Liver (tissue), 9 donors: ENCODE measurements around the gene TMEM108. TPM values are rescaled to one million over a fixed set of nuclear protein-coding genes. Genes with fewer than 3 reads are reported as not detected.

ENCODE experiments used
- DNase-seq: peaks from one replicate; pipeline ENCODE4 v3.0.0-alpha.2; 2017; ENCODE audit warnings: low spot score
- H3K27ac ChIP-seq, 2 donors: one replicate each; pipeline ENCODE4 v1.7.0; 2013; ENCODE audit warnings: inconsistent platforms in 2 of 2, low read length in 2 of 2, control low read depth in 1 of 2, low read depth in 1 of 2, mild to moderate bottlenecking in 1 of 2
- H3K27me3 ChIP-seq, 4 donors: one replicate each; pipeline versions ENCODE4 v1.6.1 to v1.7.0; 2013; ENCODE audit warnings: low read length in 3 of 4, inconsistent platforms in 1 of 4, mild to moderate bottlenecking in 1 of 4, moderate library complexity in 1 of 4; ENCODE audit not compliant: control insufficient read depth in 4 of 4, insufficient read depth in 4 of 4
- H3K36me3 ChIP-seq, 4 donors: one replicate each; pipeline versions ENCODE4 v1.6.1 to v1.7.0; 2013; ENCODE audit warnings: low read length in 3 of 4, mild to moderate bottlenecking in 3 of 4, low read depth in 1 of 4, moderate library complexity in 1 of 4; ENCODE audit not compliant: control insufficient read depth in 4 of 4, insufficient read depth in 3 of 4
- H3K4me1 ChIP-seq, 4 donors: one replicate each; pipeline versions ENCODE4 v1.6.1 to v1.7.0; 2013; ENCODE audit warnings: low read length in 3 of 4, mild to moderate bottlenecking in 3 of 4, moderate library complexity in 1 of 4; ENCODE audit not compliant: control insufficient read depth in 4 of 4, insufficient read depth in 4 of 4
- H3K4me3 ChIP-seq, 3 donors: one replicate each; pipeline versions ENCODE4 v1.6.1 to v1.7.0; 2013; ENCODE audit warnings: low read length in 3 of 3, control low read depth in 1 of 3, low read depth in 1 of 3, mild to moderate bottlenecking in 1 of 3
- H3K9ac ChIP-seq, 2 donors: one replicate each; pipeline ENCODE4 v1.7.0; 2013; ENCODE audit warnings: low read length in 2 of 2, mild to moderate bottlenecking in 2 of 2, moderate library complexity in 2 of 2, control low read depth in 1 of 2, low read depth in 1 of 2
- H3K9me3 ChIP-seq, 4 donors: one replicate each; pipeline versions ENCODE4 v1.6.1 to v1.7.0; 2013; ENCODE audit warnings: low read length in 3 of 4; ENCODE audit not compliant: control insufficient read depth in 4 of 4
- FOXA1 ChIP-seq: IDR thresholded peaks from 2 replicates; pipeline ENCODE4 v1.6.1; 2016; ENCODE audit warnings: antibody characterized with exemption
- FOXA2 ChIP-seq: IDR thresholded peaks from 2 replicates; pipeline ENCODE4 v1.6.1; 2016; ENCODE audit warnings: antibody characterized with exemption
- GABPA ChIP-seq, 2 donors: IDR thresholded peaks in 1 of 2; conservative IDR thresholded peaks in 1 of 2; 2 replicates each; pipeline ENCODE4 v1.6.1; 2016; ENCODE audit warnings: antibody characterized with exemption in 2 of 2, mild to moderate bottlenecking in 1 of 2, moderate library complexity in 1 of 2
- HNF4A ChIP-seq, 2 donors: conservative IDR thresholded peaks; 2 replicates each; pipeline ENCODE4 v1.6.1; 2016; ENCODE audit warnings: antibody characterized with exemption in 2 of 2, mild to moderate bottlenecking in 2 of 2
- RAD21 ChIP-seq, 2 donors: IDR thresholded peaks; 2 replicates each; pipeline ENCODE4 v1.6.1; 2016; ENCODE audit warnings: antibody characterized with exemption in 2 of 2, mild to moderate bottlenecking in 2 of 2
- REST ChIP-seq: IDR thresholded peaks from 2 replicates; pipeline ENCODE4 v1.6.1; 2016; ENCODE audit warnings: antibody characterized with exemption, mild to moderate bottlenecking
- RXRA ChIP-seq, 2 donors: IDR thresholded peaks; 2 replicates each; pipeline ENCODE4 v1.6.1; 2017 to 2018; ENCODE audit warnings: antibody characterized with exemption in 2 of 2, mild to moderate bottlenecking in 1 of 2
- SP1 ChIP-seq: IDR thresholded peaks from 2 replicates; pipeline ENCODE4 v1.6.1; 2018; ENCODE audit warnings: antibody characterized with exemption, mild to moderate bottlenecking
- TAF1 ChIP-seq: conservative IDR thresholded peaks from 2 replicates; pipeline ENCODE4 v1.6.1; 2016; ENCODE audit warnings: antibody characterized with exemption, mild to moderate bottlenecking
- YY1 ChIP-seq: IDR thresholded peaks from 2 replicates; pipeline ENCODE4 v1.6.1; 2016; ENCODE audit warnings: antibody characterized with exemption, mild to moderate bottlenecking
- WGBS: extraction: QIAGEN DNeasy Blood & Tissue Kit; methylation state at CpG from one replicate; pipeline ENCODE4 v1.1.7; 2013; 5-methylcytosine and 5-hydroxymethylcytosine counted together
- polyA plus RNA-seq, 2 donors: library from polyadenylated mRNA; stranded (reverse) in 1 of 2; unstranded in 1 of 2; fragments of 200-250 nt in 1 of 2; fragments of >200 nt in 1 of 2; fragmentation: Nextera tagmentation in 1 of 2; extraction: Ambion mirVana in 1 of 2; gene quantifications; one replicate each; pipeline versions ENCODE4 v1.2.1 to v1.2.3, GENCODE V29; 2013 to 2015
- total RNA-seq, 2 donors: library from RNA; depleted of rRNA; stranded (reverse); fragments of >200 nt; gene quantifications; one replicate each; pipeline ENCODE4 v1.2.3, GENCODE V29; 2014
- TF ChIP-seq, protein P1 (sequence below): IDR thresholded peaks from 2 replicates; pipeline ENCODE4 v1.6.1; 2016; ENCODE audit warnings: antibody characterized with exemption
- TF ChIP-seq, protein P2 (sequence below): fragments of 150-350 bp; IDR thresholded peaks from 2 replicates; pipeline ENCODE4 v1.5.1; 2017; ENCODE audit warnings: improper control_type of control experiment, low read depth, low read length; ENCODE audit not compliant: missing input control
- donor health status: healthy.
- donor health status: healthy.
- donor health status: healthy.
- donor health status: healthy.
- donor health status: healthy.

TMEM108 gene
- total and polyA plus RNA-seq, 4 donors = 0.05 to 0.10 TPM; not detected in 2

GRCh38 chr3:133301731-133302130 is 263.5 kb downstream of the TMEM108 start:
- Histone ChIP-seq H3K9ac (no peak overlapping the region), H3K4me3 (no peak overlapping the region), H3K4me1 (no peaks in the 10 kb centered on the region), H3K36me3 (no peaks in the 10 kb centered on the region), H3K27ac (no peak overlapping the region), H3K27me3 (peaks cover 0 to 2% (median 0%) of the 10 kb centered on the region in 4 donors), H3K9me3 (no peaks in the 10 kb centered on the region)
- no peak for TF ChIP-seq GABPA (IDR thresholded peaks at IDR 0.05 in 1 of 2, conservative IDR thresholded peaks at IDR 0.05 in 1 of 2)
- TF ChIP-seq FOXA2 = no peak
- no peak for TF ChIP-seq RXRA (IDR thresholded peaks at IDR 0.05)
- no peak for TF ChIP-seq RAD21 (IDR thresholded peaks at IDR 0.05)
- TF ChIP-seq FOXA1 = no peak
- no peak for TF ChIP-seq HNF4A (conservative IDR thresholded peaks at IDR 0.05)
- no peak for TF ChIP-seq YY1
- TF ChIP-seq TAF1 = no peak
- TF ChIP-seq, protein P1, sequence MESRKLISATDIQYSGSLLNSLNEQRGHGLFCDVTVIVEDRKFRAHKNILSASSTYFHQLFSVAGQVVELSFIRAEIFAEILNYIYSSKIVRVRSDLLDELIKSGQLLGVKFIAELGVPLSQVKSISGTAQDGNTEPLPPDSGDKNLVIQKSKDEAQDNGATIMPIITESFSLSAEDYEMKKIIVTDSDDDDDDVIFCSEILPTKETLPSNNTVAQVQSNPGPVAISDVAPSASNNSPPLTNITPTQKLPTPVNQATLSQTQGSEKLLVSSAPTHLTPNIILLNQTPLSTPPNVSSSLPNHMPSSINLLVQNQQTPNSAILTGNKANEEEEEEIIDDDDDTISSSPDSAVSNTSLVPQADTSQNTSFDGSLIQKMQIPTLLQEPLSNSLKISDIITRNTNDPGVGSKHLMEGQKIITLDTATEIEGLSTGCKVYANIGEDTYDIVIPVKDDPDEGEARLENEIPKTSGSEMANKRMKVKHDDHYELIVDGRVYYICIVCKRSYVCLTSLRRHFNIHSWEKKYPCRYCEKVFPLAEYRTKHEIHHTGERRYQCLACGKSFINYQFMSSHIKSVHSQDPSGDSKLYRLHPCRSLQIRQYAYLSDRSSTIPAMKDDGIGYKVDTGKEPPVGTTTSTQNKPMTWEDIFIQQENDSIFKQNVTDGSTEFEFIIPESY = no peak
- TF ChIP-seq SP1 = no peak
- TF ChIP-seq, protein P2, sequence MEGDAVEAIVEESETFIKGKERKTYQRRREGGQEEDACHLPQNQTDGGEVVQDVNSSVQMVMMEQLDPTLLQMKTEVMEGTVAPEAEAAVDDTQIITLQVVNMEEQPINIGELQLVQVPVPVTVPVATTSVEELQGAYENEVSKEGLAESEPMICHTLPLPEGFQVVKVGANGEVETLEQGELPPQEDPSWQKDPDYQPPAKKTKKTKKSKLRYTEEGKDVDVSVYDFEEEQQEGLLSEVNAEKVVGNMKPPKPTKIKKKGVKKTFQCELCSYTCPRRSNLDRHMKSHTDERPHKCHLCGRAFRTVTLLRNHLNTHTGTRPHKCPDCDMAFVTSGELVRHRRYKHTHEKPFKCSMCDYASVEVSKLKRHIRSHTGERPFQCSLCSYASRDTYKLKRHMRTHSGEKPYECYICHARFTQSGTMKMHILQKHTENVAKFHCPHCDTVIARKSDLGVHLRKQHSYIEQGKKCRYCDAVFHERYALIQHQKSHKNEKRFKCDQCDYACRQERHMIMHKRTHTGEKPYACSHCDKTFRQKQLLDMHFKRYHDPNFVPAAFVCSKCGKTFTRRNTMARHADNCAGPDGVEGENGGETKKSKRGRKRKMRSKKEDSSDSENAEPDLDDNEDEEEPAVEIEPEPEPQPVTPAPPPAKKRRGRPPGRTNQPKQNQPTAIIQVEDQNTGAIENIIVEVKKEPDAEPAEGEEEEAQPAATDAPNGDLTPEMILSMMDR = no peak
- no peak for DNase-seq

- 83% methylated on average over 1 of the region's 1 CpG for WGBS
- no peaks in the 10 kb centered on the region for H3K4me1 ChIP-seq
- no peaks in the 10 kb centered on the region for H3K9me3 ChIP-seq
- H3K27me3 ChIP-seq = peaks cover 0 to 2% (median 0%) of the 10 kb centered on the region in 4 donors
- no peak for DNase-seq
- no peaks in the 10 kb centered on the region for H3K36me3 ChIP-seq
- no peak for TF ChIP-seq TAF1
- no peak for TF ChIP-seq REST
- TF ChIP-seq SP1 = no peak
- H3K4me3 ChIP-seq = no peak overlapping the region
- H3K9ac ChIP-seq = no peak overlapping the region
- H3K27ac ChIP-seq = no peak overlapping the region
These were observed 265.2 kb downstream of the TMEM108 start for GRCh38 chr3:133303430-133303829.
